Stimulated activated CD8-positive, alpha-beta memory T cell treated with anti-CD3 and anti-CD28 coated beads, Interleukin-4, amount 100 ng/mL, for 48 hours (primary cell): ENCODE results near the gene AMT.

Experiments
- DNase-seq: peaks from one replicate; pipeline ENCODE4 v3.0.0-alpha.2; 2020

AMT gene, protein sequence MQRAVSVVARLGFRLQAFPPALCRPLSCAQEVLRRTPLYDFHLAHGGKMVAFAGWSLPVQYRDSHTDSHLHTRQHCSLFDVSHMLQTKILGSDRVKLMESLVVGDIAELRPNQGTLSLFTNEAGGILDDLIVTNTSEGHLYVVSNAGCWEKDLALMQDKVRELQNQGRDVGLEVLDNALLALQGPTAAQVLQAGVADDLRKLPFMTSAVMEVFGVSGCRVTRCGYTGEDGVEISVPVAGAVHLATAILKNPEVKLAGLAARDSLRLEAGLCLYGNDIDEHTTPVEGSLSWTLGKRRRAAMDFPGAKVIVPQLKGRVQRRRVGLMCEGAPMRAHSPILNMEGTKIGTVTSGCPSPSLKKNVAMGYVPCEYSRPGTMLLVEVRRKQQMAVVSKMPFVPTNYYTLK

DNA sequence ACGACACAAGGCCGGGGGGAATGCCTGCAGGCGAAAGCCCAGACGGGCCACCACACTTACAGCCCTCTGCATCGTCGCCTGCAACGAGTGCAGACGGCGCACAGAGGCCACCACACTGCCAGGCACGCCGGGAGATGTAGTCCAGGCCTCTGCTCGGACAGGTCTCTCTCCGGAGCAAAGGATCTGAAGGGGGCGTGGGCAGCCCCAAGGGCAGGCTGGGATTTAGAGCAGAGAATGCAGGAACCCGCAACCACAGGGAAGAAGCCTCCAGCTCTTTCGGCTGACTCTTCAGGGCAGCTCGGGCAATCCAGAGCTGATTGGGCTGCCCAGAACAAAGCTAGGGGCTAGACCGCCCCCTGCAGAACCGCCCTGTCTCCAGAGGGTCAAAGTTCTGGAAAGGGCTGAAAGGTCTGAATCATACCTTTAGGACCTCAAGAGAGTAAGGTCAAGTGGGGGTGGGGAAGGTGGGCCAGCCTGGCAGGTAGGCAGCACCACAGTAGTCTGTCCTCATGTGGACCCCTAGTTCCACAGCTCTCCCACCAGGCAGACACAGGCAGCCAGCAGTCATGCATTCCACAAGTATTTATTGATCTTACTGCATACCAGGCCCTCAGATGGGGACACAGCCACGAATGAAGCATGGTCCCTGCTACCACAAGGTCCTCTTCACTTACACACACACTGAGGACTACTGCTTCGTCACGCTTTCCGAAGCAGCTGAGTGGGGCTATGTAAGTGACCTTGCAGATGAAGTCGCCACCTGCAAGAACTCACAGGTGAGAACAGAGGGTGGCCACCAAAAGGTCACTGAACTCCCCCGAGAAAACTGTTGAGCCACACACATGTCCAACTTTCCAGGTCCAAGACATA, at the start of gene AMT:
Gene AMT, minus strand, starts transcription at position 95 of the 870 bp plus-strand sequence. Its CDS starts 23 bp downstream, at position 72.
- no peak for DNase-seq

DNA sequence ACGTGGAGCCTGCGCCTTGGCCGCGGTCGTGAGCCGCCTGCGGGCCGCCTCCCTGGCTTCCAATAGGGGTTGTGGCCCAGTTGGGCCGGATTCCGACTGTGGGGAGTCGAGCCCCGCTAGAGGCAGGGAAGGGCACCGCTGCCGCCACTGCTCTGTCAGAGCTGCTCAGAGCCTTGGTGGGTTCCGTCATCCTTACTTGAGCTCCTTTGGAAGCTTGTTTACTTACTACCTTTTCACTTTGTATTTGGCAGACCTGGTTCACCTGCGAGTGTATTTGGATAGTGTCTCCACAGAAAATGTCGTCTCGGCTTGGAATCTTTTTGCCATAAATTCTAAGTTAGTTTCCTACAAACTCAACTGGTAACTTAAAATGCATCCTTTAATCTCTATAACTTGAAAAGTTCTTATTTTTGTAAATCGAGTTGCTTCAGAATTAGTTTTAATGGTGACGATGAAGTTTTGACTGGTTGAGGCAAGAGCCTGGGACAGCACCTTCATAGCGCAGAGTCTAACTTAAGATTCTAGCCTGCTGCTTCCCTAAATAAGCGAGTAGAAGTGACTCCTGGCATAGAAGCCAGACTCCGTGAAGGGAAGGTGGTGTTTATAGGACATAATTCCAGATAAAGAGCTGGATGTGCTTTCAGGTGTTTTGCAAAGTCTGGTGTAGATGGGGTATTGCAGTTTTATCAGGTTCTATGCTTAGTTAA, 48.6 kb upstream of the AMT start:
- DNase-seq: no peak

DNA sequence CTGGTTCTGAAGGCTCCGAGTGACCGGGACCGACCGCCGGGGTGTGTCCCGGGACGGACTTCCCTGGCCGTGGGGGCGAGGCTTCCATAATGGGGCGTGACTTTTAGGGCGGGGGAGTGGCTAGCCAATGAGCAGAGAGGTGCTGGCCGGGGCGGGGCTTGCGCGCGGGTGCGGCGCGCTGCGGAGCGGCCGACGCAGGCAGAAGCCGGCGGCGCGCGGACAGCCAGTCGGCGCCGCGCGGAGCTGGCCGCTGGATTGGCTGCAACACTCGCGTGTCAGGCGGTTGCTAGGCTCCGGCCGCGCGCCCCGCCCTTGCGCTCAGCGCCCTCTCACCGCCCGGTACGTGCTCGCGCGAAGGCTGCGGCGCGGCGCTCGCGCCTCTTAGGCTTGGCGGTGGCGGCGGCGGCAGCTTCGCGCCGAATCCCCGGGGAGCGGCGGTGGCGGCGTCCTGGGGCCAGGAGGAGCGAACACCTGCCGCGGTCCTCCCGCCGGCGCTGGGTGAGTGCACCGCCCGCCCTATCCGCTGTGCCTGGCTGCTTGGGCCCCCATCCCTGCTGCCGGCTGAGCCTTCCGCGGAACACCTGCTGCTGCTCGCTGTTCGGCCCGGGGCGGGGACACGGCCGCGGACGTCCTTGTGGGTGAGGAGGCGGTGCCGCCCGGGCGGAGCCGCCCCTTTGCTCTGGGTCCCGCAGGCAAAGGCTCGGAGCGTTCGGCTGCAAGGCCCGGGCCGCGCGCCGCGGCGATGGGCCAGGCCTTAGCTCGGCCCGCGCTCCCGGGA, 47.9 kb upstream of the AMT start, which contains the start of gene DAG1:
Gene DAG1, plus strand, starts transcription at position 332 of the 778 bp plus-strand sequence. CDS start 40,268 bp downstream, outside the sequence.
- peak; percentile 98 for DNase-seq

DNA sequence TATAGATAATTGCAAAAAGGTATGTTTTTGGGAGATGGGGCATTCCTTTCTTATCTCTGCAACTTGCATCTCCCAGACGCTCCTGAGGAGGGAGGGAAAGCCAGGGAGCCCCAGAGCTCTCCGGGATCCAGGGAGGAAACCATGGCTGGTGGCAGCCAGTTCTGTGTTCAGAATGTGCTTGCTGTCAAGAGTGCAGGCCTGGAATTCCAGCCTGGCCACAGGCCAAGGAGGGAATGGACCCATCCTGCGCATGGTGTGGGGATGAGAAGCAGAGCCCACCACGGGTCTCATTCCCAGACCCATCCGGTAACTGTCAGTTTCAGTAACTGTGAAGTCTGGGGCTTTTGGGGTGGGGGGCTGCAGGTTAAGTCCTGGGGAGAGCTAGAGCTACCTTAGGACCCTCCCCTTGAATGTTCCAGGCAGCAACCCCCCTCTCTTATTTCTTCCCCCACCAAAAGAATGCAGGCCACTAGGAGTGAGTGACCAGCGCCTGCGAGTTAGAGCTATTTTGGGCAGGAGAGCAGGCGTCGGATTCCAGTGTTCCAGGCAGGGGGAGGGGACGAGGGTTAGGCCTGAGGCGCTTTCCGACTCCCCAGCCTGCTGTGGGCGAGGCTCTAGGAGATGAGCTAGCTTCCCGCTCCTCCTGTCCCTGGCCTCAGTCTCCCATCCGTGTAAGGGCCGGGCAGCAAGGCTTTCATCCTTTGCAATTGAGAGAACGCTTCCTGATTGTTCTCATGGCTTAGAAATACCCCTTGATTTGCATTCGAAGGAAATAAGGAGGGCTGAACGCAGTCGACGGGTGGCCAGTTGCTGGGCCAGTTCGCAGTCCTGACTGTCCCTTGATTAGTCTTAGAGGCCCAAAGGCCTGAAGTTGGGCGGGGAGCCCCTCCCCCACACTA, 47.0 kb upstream of the AMT start:
- peak; percentile 30 for DNase-seq

DNA sequence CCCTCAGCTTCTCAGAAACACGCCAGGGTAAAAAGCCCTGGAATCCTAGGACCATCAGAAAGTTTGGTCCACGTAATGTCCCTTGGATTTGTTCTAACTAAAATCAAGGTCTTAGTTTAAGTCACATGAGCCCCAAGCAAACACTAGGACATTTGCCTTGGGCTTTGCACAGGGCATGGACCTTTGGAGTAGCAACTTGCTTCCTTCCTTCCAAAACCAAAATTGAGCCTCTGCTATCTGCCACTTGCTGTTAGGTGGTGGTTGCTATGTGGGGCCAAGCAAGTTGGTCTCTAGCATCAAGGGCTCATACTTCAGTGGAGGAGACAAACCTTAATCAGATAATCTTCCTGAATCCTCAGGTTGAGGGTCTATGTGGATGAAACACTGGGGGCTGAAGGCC, 43.8 kb upstream of the AMT start:
- no peak for DNase-seq

DNA sequence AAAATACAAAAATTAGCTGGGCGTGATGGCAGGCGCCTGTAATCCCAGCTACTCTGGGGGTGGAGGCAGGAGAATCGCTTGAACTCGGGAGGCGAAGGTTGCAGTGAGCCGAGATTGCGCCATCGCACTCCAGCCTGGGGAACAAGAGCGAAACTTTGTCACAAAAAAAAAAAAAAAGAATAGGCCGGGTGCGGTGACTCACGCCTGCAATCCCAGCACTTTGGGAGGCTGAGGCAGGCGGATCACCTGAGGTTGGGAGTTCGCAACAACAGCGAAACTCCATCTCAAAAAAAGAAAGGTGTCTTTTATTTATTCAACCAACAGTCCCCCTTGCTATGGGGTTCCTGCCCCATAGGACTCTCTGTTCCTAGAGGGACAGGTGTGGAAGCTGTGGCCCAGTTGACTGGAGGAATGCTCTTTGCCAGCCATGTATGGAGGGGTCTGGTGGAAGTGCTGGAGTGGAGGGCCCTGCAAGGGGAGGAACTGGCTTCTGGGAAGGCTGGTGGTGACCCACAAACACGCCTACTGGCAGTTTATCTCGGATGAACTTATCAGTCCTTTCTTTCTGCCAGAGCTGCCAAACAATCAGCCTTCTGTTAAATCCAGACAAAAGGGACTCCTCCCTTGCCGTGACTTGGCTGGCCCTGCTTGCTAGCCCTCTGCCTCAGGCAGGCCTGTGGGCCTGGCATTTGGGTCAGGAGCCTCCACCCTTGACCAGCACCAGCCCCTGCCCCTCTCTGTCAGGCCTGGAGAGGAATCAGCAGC, 43.2 kb upstream of the AMT start:
- DNase-seq: no peak

DNA sequence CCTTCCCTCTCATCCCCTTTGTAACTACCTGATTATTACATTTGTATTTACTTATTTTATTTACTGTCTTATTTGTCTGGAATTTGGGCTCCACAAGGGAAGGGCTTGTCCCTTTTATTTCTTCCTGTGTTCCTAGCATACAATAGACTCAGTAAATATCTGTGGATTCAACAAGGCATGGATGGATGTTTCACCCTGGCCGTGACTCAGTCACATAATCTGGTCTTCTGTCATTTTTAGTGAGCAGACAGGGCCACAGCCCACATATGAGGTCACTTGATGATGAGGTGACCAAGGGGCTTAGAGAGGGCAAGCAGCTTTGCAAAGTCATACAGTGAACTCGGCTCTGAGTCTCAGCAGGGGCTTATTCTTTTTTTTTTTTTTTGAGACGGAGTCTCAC, 39.9 kb upstream of the AMT start:
- no peak for DNase-seq

DNA sequence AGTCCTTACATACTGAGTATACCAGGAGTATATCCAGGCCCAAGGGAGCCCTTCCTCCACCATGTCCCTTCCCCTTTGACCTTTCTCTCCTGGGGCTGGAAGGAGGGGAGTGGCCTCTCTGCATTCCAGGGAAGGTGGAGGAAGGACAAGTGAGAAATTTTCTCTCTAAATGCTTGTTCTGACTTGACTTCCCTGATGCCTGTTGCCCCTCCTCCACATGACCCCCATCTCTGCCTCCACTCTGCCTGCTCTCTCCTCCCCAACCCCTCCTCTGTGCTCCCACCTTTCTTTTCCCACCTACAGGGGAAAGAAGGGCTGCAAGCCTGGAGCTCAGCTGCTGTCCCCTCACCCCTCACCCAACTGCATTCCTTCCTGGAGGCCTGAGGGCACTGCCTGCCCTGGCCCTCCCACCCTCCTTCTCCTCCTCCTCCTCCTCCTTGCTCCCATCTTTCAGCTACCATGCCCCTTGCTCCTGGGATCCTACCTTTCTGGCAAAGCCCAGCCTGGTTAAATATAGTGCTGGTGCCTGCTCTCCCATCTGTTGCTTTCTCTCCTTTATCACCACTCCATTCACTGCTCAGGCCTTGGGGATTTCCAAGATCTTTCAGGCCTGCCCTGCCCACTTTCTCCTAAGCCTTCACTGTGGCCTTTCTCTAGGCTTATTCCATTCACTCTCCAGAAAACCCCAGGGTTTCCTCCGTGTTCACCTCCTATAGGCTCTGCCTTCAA, 39.3 kb upstream of the AMT start:
- no peak for DNase-seq

DNA sequence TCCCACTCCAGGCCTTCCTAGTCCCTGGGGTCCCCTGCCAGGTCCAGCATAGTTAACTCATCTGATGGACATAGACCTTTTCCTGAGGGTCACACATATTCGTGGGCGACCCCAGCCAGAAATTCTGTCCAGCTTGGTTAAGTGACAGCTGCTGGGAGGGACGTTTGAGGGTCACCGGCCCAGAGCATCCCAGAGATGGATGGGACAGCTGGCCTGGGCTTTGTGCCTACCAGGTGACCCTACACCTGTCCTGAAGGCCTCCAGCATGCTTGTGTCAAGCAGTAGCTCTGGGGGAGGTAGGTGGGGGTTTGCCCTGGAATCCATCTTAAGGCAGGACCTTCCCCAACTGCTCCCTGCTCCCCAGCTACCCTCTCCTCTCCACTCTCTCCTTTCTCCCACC, 38.7 kb upstream of the AMT start:
- DNase-seq: no peak

DNA sequence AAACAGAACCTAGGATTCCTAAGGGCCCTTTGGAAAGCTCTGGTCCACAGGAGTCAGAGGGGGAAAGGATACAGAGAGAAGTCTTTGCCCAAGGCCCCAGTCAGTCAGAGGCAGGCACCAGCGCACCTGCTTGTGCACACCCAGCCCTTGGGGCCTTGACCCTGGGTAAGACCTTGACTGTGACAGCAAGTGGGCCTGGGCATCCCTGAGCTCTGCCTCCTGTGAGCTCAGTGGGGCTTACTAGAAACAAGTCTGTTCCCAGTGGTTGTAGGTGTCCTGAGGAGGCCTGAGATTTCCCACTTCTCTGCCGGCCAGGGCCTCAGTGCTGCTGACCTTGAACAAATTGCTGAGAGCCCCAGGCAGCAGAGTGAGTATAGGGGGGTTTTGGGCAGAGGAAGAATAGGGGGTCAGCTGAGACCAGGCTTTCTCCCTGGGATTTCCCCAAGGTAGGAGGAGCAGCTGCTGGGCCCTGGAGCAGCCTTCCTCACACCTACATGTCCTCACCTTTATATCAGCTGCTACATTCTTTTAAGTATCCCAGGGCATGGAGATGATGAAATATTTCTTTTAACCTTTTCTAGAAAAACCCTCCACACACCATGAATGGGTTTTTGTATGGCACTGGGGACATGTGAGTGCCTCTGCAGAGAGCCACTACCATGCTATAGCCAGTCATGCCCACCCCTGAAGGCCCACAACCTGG, 38.1 kb upstream of the AMT start:
- DNase-seq: no peak

DNA sequence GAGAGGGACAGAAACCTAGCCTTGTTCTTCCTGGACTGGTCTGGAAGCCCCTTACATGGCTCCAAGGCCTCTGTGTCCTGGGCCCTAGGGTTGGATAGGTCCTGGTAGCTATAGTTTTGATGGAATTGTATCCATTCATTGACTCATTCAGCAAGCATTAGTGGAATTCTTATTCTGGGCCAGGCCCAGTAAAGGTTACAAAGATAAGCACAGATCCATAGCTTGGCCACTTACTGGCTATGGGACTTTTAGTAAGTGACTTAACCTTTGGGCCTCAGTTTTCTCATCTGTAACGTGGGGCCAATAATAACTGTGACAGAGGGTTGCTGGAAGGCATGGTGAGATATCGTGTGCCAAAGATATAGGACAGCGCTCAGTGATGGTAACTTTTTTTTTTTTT, 34.2 kb upstream of the AMT start:
- DNase-seq: no peak

DNA sequence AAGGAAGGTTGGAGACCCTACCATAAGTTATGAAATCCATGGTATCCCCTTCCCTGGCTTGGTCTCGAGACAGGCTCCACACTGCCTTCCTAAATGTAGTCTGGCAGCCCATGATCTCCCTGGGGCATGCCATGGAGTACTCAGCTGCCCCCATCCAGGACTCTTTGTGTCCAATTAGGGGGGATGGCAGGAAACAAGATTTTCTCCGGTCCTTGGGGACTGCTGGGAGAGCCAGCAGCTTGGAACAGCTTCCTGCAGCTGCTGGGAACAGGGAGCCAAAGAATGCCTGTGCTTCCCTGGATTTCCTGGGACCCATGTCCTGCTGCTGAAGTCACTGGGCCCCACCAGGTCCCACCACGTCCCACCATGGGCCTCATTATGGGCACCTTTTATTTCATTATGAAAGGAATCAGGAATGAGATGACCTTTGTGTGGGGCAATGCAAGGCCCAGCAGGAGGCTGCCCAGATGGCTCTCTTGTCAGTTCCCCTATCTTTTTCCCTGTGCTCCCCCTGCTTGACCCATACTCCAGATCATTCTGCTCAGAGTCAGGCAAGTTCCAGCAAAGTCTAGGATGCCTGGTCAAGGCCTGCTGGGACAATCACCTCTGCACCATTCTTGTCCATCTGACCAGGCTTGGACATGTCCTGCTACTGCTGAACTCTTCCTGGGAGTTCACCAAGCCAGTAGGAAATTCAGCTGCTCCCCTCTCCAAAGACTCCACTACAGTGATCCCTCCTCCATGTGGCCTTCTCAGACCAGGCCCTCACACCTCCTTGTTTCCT, 32.8 kb upstream of the AMT start:
- DNase-seq: no peak

DNA sequence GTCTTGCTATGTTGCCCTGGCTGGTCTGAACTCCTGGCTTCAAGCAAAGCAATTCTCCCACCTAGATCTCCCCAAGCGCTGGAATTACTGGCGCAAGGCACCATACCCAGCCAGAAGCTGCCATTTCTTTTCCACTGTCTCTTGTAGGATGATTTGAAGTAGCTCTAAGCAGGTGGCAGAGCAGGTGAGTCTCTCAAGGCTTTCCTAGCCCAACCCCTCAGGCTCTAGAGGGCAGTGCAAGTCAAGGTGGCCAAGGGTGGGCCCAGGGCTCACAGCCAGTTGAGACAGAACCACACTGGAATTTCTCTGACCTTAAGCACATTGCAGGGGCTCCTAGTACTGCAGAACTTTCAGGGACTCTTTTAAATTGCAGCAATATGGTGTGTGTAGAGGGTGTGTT, 32.2 kb upstream of the AMT start:
- DNase-seq: no peak

DNA sequence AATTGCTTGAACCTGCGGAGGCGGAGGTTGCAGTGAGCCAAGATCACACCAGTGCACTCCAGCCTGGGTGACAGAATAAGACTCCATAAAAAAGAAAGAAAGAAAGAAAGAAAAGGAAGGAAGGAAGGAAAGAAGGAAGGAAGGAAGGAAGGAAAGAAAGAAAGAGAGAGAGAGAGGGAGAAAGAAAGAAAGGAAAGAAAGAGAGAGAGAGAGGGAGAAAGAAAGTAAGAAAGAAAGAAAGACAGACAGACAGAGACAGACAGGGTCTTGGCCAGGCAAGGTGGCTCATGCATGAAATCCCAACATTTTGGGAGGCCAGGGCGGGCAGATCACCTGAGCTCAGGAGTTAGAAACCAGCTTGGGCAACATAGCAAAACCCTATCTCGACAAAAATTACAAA, 31.3 kb upstream of the AMT start:
- DNase-seq: no peak

DNA sequence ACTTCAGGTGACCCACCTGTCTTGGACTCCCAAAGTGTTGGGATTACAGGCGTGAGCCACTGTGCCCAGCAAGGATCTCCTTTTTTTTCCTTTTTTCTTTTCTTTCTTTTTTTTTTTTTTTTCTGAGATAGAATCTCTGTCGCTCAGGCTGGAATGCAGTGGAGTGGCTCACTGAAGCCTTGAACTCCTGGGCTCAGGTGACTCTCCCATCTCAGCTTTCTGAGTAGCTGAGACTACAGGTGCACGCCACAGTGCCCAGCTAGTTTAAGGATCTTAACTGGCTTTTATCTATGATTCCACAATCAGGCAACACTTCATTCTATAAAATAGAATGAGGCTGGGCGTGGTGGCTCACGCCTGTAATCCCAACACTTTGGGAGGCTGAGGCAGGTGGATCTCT, 23.1 kb upstream of the AMT start:
- DNase-seq: no peak

DNA sequence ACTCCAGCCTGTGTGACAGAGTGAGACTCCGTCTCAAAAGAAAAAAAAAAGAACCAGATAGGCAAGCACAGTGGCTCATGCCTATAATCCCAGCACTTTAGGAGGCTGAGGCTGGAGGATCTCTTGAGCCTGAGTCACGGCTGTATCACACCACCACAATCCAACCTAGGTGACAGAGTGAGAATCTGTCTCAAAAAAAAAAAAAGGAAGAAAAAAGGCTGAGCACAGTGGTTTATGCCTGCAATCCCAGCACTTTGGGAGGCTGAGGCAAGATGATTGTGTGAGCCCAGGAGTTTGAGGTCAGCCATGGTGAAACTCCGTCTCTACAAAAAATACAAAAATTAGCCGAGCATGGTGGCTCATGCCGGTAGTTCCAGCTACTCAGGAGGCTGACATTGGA, 12.5 kb upstream of the AMT start:
- DNase-seq: no peak

DNA sequence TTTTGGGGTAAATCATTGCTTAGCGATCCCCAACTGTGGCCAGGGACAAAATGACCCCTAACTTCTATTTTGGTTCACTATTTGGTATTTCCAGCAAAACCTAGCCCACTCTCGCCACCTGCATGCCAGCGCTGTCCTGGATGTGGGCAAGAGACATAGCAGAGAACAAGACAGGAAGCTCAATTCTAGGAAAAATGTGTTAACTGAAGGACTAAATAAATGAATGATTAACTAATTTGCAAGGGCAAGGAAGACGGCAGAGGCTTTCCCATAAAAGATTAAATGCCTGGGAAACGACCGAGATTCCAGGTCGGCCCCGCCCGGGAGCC, 6.4 kb upstream of the AMT start:
- no peak for DNase-seq

DNA sequence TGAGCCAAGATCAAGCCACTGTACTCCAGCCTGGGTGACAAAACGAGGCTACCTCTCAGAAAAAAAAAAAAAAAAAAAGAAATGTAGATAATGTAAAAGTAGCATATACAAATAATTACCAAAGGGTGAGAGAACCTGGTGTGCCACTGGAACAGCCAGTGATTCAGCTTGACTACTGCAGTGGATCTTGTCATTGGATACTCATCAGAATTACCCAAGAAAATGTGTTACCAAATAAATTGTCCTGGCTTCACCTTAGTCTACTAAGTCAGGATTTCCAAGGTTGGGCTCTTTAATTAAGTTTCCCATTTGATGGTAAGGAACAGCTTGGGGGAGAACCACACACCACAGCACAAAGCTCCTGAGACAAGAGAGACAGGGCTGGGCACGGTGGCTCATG, 5.3 kb upstream of the AMT start:
- DNase-seq: no peak

DNA sequence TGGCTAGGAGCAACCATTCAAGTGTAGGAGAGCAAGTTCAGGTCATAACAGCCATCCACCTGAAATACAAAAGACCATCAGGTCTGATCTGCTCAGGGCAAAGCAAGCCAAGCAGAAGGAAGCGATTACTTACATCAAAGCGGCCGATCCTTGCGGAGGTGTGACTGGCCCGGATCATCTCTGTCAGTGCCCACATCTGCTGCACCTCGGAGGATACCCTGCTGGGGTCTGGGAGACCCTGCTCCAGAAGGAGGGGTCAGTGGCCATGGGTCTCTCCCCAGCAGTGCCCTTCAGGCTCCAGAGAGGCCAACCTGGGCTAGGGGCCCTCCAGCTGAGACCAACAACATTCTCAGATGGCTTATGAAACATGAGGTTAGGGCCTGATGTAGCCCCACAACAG, 2.5 kb upstream of the AMT start:
- DNase-seq: no peak
